Karpas-422 (cell line): ENCODE data around the gene XYLT1. TPM values are rescaled to one million over a fixed set of nuclear protein-coding genes. Genes with fewer than 3 reads are reported as not detected.

ENCODE experiments used
- DNase-seq: peaks from one replicate; pipeline ENCODE4 v3.0.0-alpha.2; 2015
- H2AFZ ChIP-seq: fragments of 200-600 bp; sonication (generic); 2 replicates; pipeline ENCODE4 v1.6.1; 2014; ENCODE audit warnings: antibody characterized with exemption, low read length, mixed read lengths
- H3K27ac ChIP-seq: fragments of 200-600 bp; sonication (generic); 2 replicates; pipeline ENCODE4 v1.5.1; 2014; ENCODE audit warnings: mild to moderate bottlenecking, low read length, moderate library complexity
- H3K27me3 ChIP-seq: fragments of 200-600 bp; sonication (generic); 2 replicates; pipeline ENCODE4 v1.6.1; 2014; ENCODE audit warnings: low read length, mixed read lengths
- H3K36me3 ChIP-seq: fragments of 200-600 bp; sonication (generic); 2 replicates; pipeline ENCODE4 v1.6.1; 2014; ENCODE audit warnings: low read length, mixed read lengths; ENCODE audit not compliant: insufficient read depth
- H3K4me1 ChIP-seq: fragments of 200-600 bp; sonication (generic); 2 replicates; pipeline ENCODE4 v1.6.1; 2014; ENCODE audit warnings: mild to moderate bottlenecking, low read length, mixed read lengths
- H3K4me2 ChIP-seq: fragments of 200-600 bp; sonication (generic); 2 replicates; pipeline ENCODE4 v1.6.1; 2014; ENCODE audit warnings: low read length, low read depth, mild to moderate bottlenecking; ENCODE audit not compliant: poor library complexity, severe bottlenecking
- H3K4me3 ChIP-seq: fragments of 200-600 bp; sonication (generic); 2 replicates; pipeline ENCODE4 v1.5.1; 2014; ENCODE audit warnings: mild to moderate bottlenecking, antibody characterized with exemption, low read length, mixed read lengths
- H3K79me2 ChIP-seq: fragments of 200-600 bp; sonication (generic); 2 replicates; pipeline ENCODE4 v1.6.1; 2014; ENCODE audit warnings: mild to moderate bottlenecking, low read length, mixed read lengths
- H3K9ac ChIP-seq: fragments of 200-600 bp; sonication (generic); 2 replicates; pipeline ENCODE4 v1.6.0; 2014; ENCODE audit warnings: low read length
- H3K9me2 ChIP-seq: fragments of 200-600 bp; sonication (generic), shearing (Covaris generic); replicated peaks from 2 replicates; pipeline ENCODE4 v1.6.0; 2014; ENCODE audit warnings: mild to moderate bottlenecking, low read length, moderate library complexity; ENCODE audit not compliant: insufficient read depth
- H3K9me3 ChIP-seq: fragments of 300-700, 200-600 bp; sonication (generic); 2 replicates; pipeline ENCODE4 v1.6.1; 2014; ENCODE audit warnings: low read length, mixed read lengths
- H4K20me1 ChIP-seq: fragments of 200-600 bp; sonication (generic); 2 replicates; pipeline ENCODE4 v1.6.1; 2014; ENCODE audit warnings: mild to moderate bottlenecking, antibody characterized with exemption, low read length, low read depth; ENCODE audit not compliant: insufficient read depth
- total RNA-seq: library from RNA; depleted of rRNA; stranded (reverse); fragments of >200 nt; shearing (Covaris generic); gene quantifications from 2 replicates; pipeline ENCODE4 v1.2.3, GENCODE V29; 2014; ENCODE audit warnings: low replicate concordance

The XYLT1 gene
- total RNA-seq, 1 experiment from 2014 or later = 11.8 TPM

GRCh38 chr16:17395849-17396480, 74.8 kb downstream of the XYLT1 start:
- Histone ChIP-seq H3K27ac (no peak overlapping the region), H3K4me2 (no peak overlapping the region), H3K4me1 (peaks cover 15% of the 10 kb centered on the region), H3K4me3 (no peak overlapping the region), H3K79me2 (no peaks in the 10 kb centered on the region), H3K36me3 (no peaks in the 10 kb centered on the region), H4K20me1 (0 out of 2 replicates have a peak, but pooled peaks cover 2% of the 10 kb centered on the region), H3K9me3 (no peaks in the 10 kb centered on the region), H3K9me2 (no peaks in the 10 kb centered on the region), H2AFZ (no peak overlapping the region), H3K9ac (no peak overlapping the region), H3K27me3 (no peaks in the 10 kb centered on the region)
- DNase-seq = no peak

- H3K4me1 ChIP-seq = peaks cover 21% of the 10 kb centered on the region
- no peak for DNase-seq
- H3K79me2 ChIP-seq = no peaks in the 10 kb centered on the region
- H3K27ac ChIP-seq = no peak overlapping the region
- 0 out of 2 replicates have a peak, but pooled peaks cover 14% of the 10 kb centered on the region for H4K20me1 ChIP-seq
- H3K27me3 ChIP-seq = no peaks in the 10 kb centered on the region
- H2AFZ ChIP-seq = no peak overlapping the region
- no peak overlapping the region for H3K4me3 ChIP-seq
- H3K36me3 ChIP-seq = no peaks in the 10 kb centered on the region
- H3K4me2 ChIP-seq = no peak overlapping the region
- H3K9ac ChIP-seq = no peak overlapping the region
- H3K9me2 ChIP-seq = no peaks in the 10 kb centered on the region
- no peaks in the 10 kb centered on the region for H3K9me3 ChIP-seq
These were observed 77.7 kb downstream of the XYLT1 start for GRCh38 chr16:17392857-17393692.

- no peaks in the 10 kb centered on the region for H3K36me3 ChIP-seq
- H3K27ac ChIP-seq = no peak overlapping the region
- no peaks in the 10 kb centered on the region for H3K9me2 ChIP-seq
- DNase-seq = no peak
- no peak overlapping the region for H3K9ac ChIP-seq
- H2AFZ ChIP-seq = no peak overlapping the region
- no peaks in the 10 kb centered on the region for H3K9me3 ChIP-seq
- no peaks in the 10 kb centered on the region for H3K27me3 ChIP-seq
- H3K4me3 ChIP-seq = no peak overlapping the region
- H3K79me2 ChIP-seq = no peaks in the 10 kb centered on the region
- H4K20me1 ChIP-seq = peaks cover 13% of the 10 kb centered on the region; the same call in 1 of the 2 replicates
- no peak overlapping the region for H3K4me2 ChIP-seq
- peaks cover 18% of the 10 kb centered on the region for H3K4me1 ChIP-seq
These were observed 78.5 kb downstream of the XYLT1 start for GRCh38 chr16:17392127-17392856.

- Histone ChIP-seq H3K4me3 (no peak overlapping the region), H3K4me1 (peaks cover 14% of the 10 kb centered on the region), H2AFZ (no peak overlapping the region), H3K27me3 (no peaks in the 10 kb centered on the region), H3K4me2 (no peak overlapping the region), H3K9me3 (no peaks in the 10 kb centered on the region), H3K36me3 (no peaks in the 10 kb centered on the region), H3K9ac (no peak overlapping the region), H3K27ac (no peak overlapping the region), H3K79me2 (no peaks in the 10 kb centered on the region), H3K9me2 (no peaks in the 10 kb centered on the region), H4K20me1 (peaks cover 19% of the 10 kb centered on the region; the same call in 1 of the 2 replicates)
- DNase-seq = no peak
These were observed 79.0 kb downstream of the XYLT1 start for GRCh38 chr16:17391715-17392114.

- Histone ChIP-seq H3K4me2 (no peak overlapping the region), H4K20me1 (peaks cover 37% of the 10 kb centered on the region), H3K27me3 (no peaks in the 10 kb centered on the region), H3K4me1 (peaks cover 14% of the 10 kb centered on the region), H3K9me2 (no peaks in the 10 kb centered on the region), H3K79me2 (no peaks in the 10 kb centered on the region), H3K9me3 (no peaks in the 10 kb centered on the region), H3K4me3 (no peak overlapping the region), H3K9ac (no peak overlapping the region), H2AFZ (no peak overlapping the region), H3K36me3 (no peaks in the 10 kb centered on the region), H3K27ac (no peak overlapping the region)
- no peak for DNase-seq
These were observed 81.4 kb downstream of the XYLT1 start for GRCh38 chr16:17389384-17389783.

GRCh38 chr16:17387256-17387655, 83.5 kb downstream of the XYLT1 start:
- no peaks in the 10 kb centered on the region for H3K27me3 ChIP-seq
- no peak for DNase-seq
- peaks cover 6% of the 10 kb centered on the region; the same call in 1 of the 2 replicates for H3K4me1 ChIP-seq
- no peak overlapping the region for H3K27ac ChIP-seq
- H3K9ac ChIP-seq = no peak overlapping the region
- H3K9me3 ChIP-seq = no peaks in the 10 kb centered on the region
- no peaks in the 10 kb centered on the region for H3K79me2 ChIP-seq
- H4K20me1 ChIP-seq = peaks cover 47% of the 10 kb centered on the region
- no peak overlapping the region for H2AFZ ChIP-seq
- H3K4me2 ChIP-seq = no peak overlapping the region
- no peaks in the 10 kb centered on the region for H3K36me3 ChIP-seq
- H3K4me3 ChIP-seq = no peak overlapping the region
- no peaks in the 10 kb centered on the region for H3K9me2 ChIP-seq

DNA sequence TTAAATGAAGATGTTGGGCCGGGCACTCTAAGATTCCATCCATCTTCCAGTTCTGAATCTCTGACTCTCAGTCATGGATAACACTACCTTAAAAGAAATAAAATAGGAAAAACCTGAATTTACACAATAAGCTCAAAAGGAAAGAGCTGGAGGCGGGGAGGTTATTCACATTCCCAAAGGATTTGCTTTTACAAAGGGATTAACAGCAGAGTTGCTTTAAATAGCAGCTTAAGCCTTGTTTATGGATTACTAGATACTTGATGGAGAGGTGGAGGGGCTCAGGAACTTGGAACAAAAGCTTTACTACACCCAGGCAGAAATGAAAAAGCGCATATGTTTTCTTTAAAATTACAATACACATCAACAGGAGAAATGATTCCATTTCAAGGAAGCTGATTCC, 84.5 kb downstream of the XYLT1 start:
- Histone ChIP-seq H2AFZ (no peak overlapping the region), H3K27me3 (no peaks in the 10 kb centered on the region), H3K9ac (no peak overlapping the region), H3K9me3 (no peaks in the 10 kb centered on the region), H3K36me3 (no peaks in the 10 kb centered on the region), H3K4me2 (no peak overlapping the region), H3K27ac (no peak overlapping the region), H3K79me2 (no peaks in the 10 kb centered on the region), H3K4me3 (no peak overlapping the region), H4K20me1 (peaks cover 52% of the 10 kb centered on the region), H3K4me1 (peaks cover 5% of the 10 kb centered on the region; the same call in 1 of the 2 replicates), H3K9me2 (no peaks in the 10 kb centered on the region)
- no peak for DNase-seq

DNA sequence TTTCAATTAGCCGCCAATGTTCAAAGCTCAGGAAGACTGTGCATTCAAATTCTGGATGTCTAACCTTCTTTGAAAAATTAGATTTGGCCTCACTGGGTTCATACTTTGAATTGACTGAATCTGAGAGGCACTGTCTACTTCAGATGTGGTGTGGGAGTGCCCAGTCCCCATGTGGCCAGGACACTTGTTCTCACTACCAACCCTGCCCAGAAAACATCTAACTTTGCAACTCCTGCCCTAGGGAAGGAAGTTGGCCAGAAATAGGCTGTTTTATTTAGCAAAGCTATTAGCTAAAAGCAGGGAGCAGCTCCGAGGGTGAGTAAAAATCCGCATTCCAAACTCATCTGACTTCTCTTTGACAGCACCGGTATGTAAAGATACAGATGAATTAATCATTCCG, 86.3 kb downstream of the XYLT1 start:
- H3K36me3 ChIP-seq = no peaks in the 10 kb centered on the region
- no peak overlapping the region for H3K4me3 ChIP-seq
- no peak overlapping the region for H3K4me2 ChIP-seq
- H3K4me1 ChIP-seq = no peaks in the 10 kb centered on the region
- no peaks in the 10 kb centered on the region for H3K9me3 ChIP-seq
- H3K27ac ChIP-seq = no peak overlapping the region
- H3K9me2 ChIP-seq = no peaks in the 10 kb centered on the region
- peaks cover 58% of the 10 kb centered on the region for H4K20me1 ChIP-seq
- no peak for DNase-seq
- H3K79me2 ChIP-seq = no peaks in the 10 kb centered on the region
- H3K27me3 ChIP-seq = no peaks in the 10 kb centered on the region
- H2AFZ ChIP-seq = no peak overlapping the region
- H3K9ac ChIP-seq = no peak overlapping the region
